Activated T-helper 17 cell treated with anti-CD3 and anti-CD28 coated beads, Interleukin-2, amount 50 U/mL, for 72 hours (primary cell): ENCODE measurements around the gene RBM39. TPM values are rescaled to one million over a fixed set of nuclear protein-coding genes. Genes with fewer than 3 reads are reported as not detected.
"Not testable (repeated sequence)": the region's sequence is repeated elsewhere in the genome, so short reads cannot be mapped to it uniquely, and the experiment has no call there.

Source experiments
- ATAC-seq: fragments of 150-1000 bp; cut with Tn5 transposase; replicated peaks from 2 replicates; pipeline ENCODE4 v1.10.0; 2021; ENCODE audit warnings: mild to moderate bottlenecking, moderate library complexity
- H3K27ac Mint-ChIP-seq: one replicate; pipeline ENCODE4 v1.8.0; 2022; ENCODE audit warnings: mixed read lengths
- H3K27me3 Mint-ChIP-seq: one replicate; pipeline ENCODE4 v1.8.0; 2022; ENCODE audit warnings: mixed read lengths
- H3K36me3 Mint-ChIP-seq: one replicate; pipeline ENCODE4 v1.8.0; 2022; ENCODE audit warnings: low read depth, mild to moderate bottlenecking, mixed read lengths
- H3K4me1 Mint-ChIP-seq: one replicate; pipeline ENCODE4 v1.8.0; 2022; ENCODE audit warnings: mixed read lengths
- H3K4me3 Mint-ChIP-seq: one replicate; pipeline ENCODE4 v1.8.0; 2022; ENCODE audit warnings: mild to moderate bottlenecking, mixed read lengths
- H3K9me3 Mint-ChIP-seq: one replicate; pipeline ENCODE4 v1.8.0; 2022; ENCODE audit warnings: mixed read lengths
- total RNA-seq, 2 donors: library from RNA; stranded (reverse); gene quantifications; one replicate each; pipeline ENCODE4 v1.2.3, GENCODE V29; 2022

The RBM39 gene
- total RNA-seq, 2 donors from 2014 or later: 295 to 359 TPM

GRCh38 chr20:35698298-35699126 lies 43.5 kb downstream of the RBM39 start:
- Mint-ChIP-seq H3K27me3 (no peaks in the 10 kb centered on the region), H3K36me3 (peaks cover 87% of the 10 kb centered on the region), H3K4me3 (peak overlapping the region; percentile 96), H3K9me3 (no peaks in the 10 kb centered on the region), H3K27ac (peak overlapping the region; percentile 95), H3K4me1 (peaks cover 16% of the 10 kb centered on the region)
- ATAC-seq: peak; percentile 44

- Mint-ChIP-seq H3K4me1 (peaks cover 16% of the 10 kb centered on the region), H3K9me3 (no peaks in the 10 kb centered on the region), H3K27me3 (no peaks in the 10 kb centered on the region), H3K36me3 (peaks cover 87% of the 10 kb centered on the region), H3K27ac (peak overlapping the region; percentile 95), H3K4me3 (peak overlapping the region; percentile 96)
- no peak for ATAC-seq
Measured at GRCh38 chr20:35697696-35698297, 44.3 kb downstream of the RBM39 start.

GRCh38 chr20:35695978-35696377 lies 46.1 kb downstream of the RBM39 start:
- no peaks in the 10 kb centered on the region for H3K9me3 Mint-ChIP-seq
- no peak overlapping the region for H3K27ac Mint-ChIP-seq
- no peak overlapping the region for H3K4me3 Mint-ChIP-seq
- no peak for ATAC-seq
- H3K27me3 Mint-ChIP-seq: no peaks in the 10 kb centered on the region
- peaks cover 16% of the 10 kb centered on the region for H3K4me1 Mint-ChIP-seq
- peaks cover 82% of the 10 kb centered on the region for H3K36me3 Mint-ChIP-seq

- Mint-ChIP-seq H3K4me1 (peaks cover 18% of the 10 kb centered on the region), H3K27me3 (no peaks in the 10 kb centered on the region), H3K36me3 (peaks cover 82% of the 10 kb centered on the region), H3K4me3 (no peak overlapping the region), H3K27ac (no peak overlapping the region), H3K9me3 (no peaks in the 10 kb centered on the region)
- no peak for ATAC-seq
Measured at GRCh38 chr20:35695245-35695749, 46.8 kb downstream of the RBM39 start.

DNA sequence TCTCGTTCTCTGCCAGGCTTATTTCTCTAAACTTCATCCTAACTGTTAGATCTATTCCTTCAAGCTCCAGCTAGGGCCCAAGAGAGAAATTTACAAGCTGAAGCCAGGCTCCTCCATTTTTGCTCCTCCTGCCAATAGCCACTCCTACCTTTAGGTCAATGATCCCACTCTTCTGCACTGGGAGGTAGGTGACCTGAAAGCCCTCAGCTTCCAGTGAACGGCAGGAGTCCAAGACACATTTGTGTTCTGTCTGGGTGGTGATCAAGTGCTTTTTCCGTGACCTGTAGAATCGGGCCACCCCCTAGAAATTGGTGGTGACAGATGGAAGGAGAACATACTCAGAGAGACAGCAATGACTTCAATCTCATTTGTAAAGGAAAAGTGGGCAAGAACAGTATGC lies 51.8 kb downstream of the RBM39 start:
- H3K4me1 Mint-ChIP-seq: peaks cover 4% of the 10 kb centered on the region
- no peak for ATAC-seq
- H3K27me3 Mint-ChIP-seq: no peaks in the 10 kb centered on the region
- no peak overlapping the region for H3K27ac Mint-ChIP-seq
- H3K4me3 Mint-ChIP-seq: no peak overlapping the region
- H3K36me3 Mint-ChIP-seq: peaks cover 79% of the 10 kb centered on the region
- H3K9me3 Mint-ChIP-seq: no peaks in the 10 kb centered on the region

DNA sequence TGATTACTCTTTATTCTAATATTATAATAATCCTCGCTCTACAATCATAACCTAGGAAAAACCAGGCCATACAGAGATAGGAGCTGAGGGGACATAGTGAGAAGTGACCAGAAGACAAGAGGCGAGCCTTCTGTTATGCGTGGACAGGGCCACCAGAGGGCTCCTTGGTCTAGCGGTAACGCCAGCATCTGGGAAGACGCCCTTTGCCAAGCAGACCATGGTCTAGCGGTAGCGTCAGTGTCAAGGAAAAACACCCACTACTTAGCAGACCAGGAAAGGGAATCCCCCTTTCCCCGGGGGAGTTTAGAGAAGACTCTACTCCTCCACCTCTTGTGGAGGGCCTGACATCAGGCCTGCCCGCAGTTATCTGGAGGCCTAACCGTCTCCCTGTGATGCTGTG lies 55.2 kb downstream of the RBM39 start:
- H3K36me3 Mint-ChIP-seq: peaks cover 60% of the 10 kb centered on the region
- H3K27ac Mint-ChIP-seq, H3K4me1 Mint-ChIP-seq, H3K9me3 Mint-ChIP-seq, H3K4me3 Mint-ChIP-seq, ATAC-seq, H3K27me3 Mint-ChIP-seq: not testable (repeated sequence)

GRCh38 chr20:35685368-35685767 lies 56.7 kb downstream of the RBM39 start:
- not testable (repeated sequence) for H3K27ac Mint-ChIP-seq, H3K9me3 Mint-ChIP-seq, H3K27me3 Mint-ChIP-seq, H3K4me1 Mint-ChIP-seq, H3K4me3 Mint-ChIP-seq, ATAC-seq
- H3K36me3 Mint-ChIP-seq: peaks cover 62% of the 10 kb centered on the region

DNA sequence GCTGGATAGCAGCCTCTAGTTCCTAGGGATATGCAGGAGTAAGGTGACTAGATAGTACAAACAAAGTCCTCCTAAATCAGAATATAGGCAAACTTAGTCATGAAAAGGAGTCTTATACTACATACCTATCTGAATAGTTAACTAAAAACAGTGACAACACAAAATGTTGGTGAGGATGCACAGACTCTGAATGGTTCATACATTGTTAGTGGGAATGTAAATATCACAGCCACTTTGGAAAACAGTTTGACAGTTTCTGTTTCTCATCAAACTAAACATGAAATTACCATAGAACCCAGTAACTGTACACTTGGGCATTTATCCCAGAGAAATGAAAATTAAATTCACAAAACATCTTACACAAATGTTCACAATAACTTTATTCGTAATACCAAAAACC lies 60.1 kb downstream of the RBM39 start:
- H3K9me3 Mint-ChIP-seq: no peaks in the 10 kb centered on the region
- H3K36me3 Mint-ChIP-seq: peaks cover 63% of the 10 kb centered on the region
- no peak overlapping the region for H3K4me3 Mint-ChIP-seq
- no peaks in the 10 kb centered on the region for H3K4me1 Mint-ChIP-seq
- ATAC-seq: no peak
- H3K27me3 Mint-ChIP-seq: no peaks in the 10 kb centered on the region
- H3K27ac Mint-ChIP-seq: no peak overlapping the region

GRCh38 chr20:35680452-35681183 lies 61.4 kb downstream of the RBM39 start:
- no peaks in the 10 kb centered on the region for H3K9me3 Mint-ChIP-seq
- H3K4me1 Mint-ChIP-seq: no peaks in the 10 kb centered on the region
- peak overlapping the region; percentile 17 for H3K27ac Mint-ChIP-seq
- no peaks in the 10 kb centered on the region for H3K27me3 Mint-ChIP-seq
- H3K4me3 Mint-ChIP-seq: no peak overlapping the region
- H3K36me3 Mint-ChIP-seq: peaks cover 66% of the 10 kb centered on the region
- no peak for ATAC-seq

- Mint-ChIP-seq H3K4me1 (no peaks in the 10 kb centered on the region), H3K4me3 (no peak overlapping the region), H3K27ac (no peak overlapping the region), H3K36me3 (peaks cover 88% of the 10 kb centered on the region), H3K27me3 (no peaks in the 10 kb centered on the region), H3K9me3 (no peaks in the 10 kb centered on the region)
- no peak for ATAC-seq
Measured at GRCh38 chr20:35674921-35675320, 67.1 kb downstream of the RBM39 start.

DNA sequence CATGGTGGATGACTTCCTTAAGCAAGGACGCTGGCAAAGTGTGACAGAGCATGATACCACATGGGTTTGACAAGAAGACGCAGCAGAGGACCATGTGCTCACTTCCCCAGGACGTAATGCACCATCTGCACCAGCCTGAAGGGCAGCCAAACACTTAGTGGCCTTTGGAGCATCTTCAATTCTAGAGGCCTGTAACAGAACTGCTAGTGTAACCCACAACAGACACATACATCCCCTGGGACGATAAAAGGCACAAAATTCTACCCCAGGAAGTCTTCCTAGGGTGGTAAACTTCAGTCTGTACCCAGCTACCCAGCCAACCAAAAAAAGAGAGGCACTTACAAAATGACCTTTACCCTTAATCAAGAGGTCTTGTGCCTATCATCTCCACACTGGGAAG lies 68.2 kb downstream of the RBM39 start:
- no peaks in the 10 kb centered on the region for H3K27me3 Mint-ChIP-seq
- H3K4me3 Mint-ChIP-seq: no peak overlapping the region
- no peaks in the 10 kb centered on the region for H3K9me3 Mint-ChIP-seq
- no peaks in the 10 kb centered on the region for H3K4me1 Mint-ChIP-seq
- H3K36me3 Mint-ChIP-seq: peaks cover 90% of the 10 kb centered on the region
- no peak overlapping the region for H3K27ac Mint-ChIP-seq
- no peak for ATAC-seq

GRCh38 chr20:35669681-35670080 lies 72.4 kb downstream of the RBM39 start:
- peak overlapping the region; percentile 16 for H3K27ac Mint-ChIP-seq
- H3K36me3 Mint-ChIP-seq: peaks cover 64% of the 10 kb centered on the region
- no peak for ATAC-seq
- peaks cover 4% of the 10 kb centered on the region for H3K4me1 Mint-ChIP-seq
- no peaks in the 10 kb centered on the region for H3K9me3 Mint-ChIP-seq
- H3K4me3 Mint-ChIP-seq: no peak overlapping the region
- H3K27me3 Mint-ChIP-seq: no peaks in the 10 kb centered on the region

GRCh38 chr20:35669221-35669620 lies 72.8 kb downstream of the RBM39 start:
- H3K9me3 Mint-ChIP-seq: no peaks in the 10 kb centered on the region
- H3K4me1 Mint-ChIP-seq: peaks cover 4% of the 10 kb centered on the region
- peak overlapping the region; percentile 16 for H3K27ac Mint-ChIP-seq
- peaks cover 67% of the 10 kb centered on the region for H3K36me3 Mint-ChIP-seq
- no peaks in the 10 kb centered on the region for H3K27me3 Mint-ChIP-seq
- H3K4me3 Mint-ChIP-seq: no peak overlapping the region
- ATAC-seq: no peak

GRCh38 chr20:35665949-35666288 lies 76.1 kb downstream of the RBM39 start:
- H3K27ac Mint-ChIP-seq: no peak overlapping the region

More at GRCh38 chr20:35665949-35666288, 76.1 kb downstream of the RBM39 start:
- no peak overlapping the region for H3K4me3 Mint-ChIP-seq
- H3K4me1 Mint-ChIP-seq: peaks cover 27% of the 10 kb centered on the region
- no peaks in the 10 kb centered on the region for H3K27me3 Mint-ChIP-seq
- no peaks in the 10 kb centered on the region for H3K9me3 Mint-ChIP-seq
- no peak for ATAC-seq
- H3K36me3 Mint-ChIP-seq: peaks cover 67% of the 10 kb centered on the region
